Glomerular visceral epithelial cell (primary cell): Measurements from ENCODE around the gene EFCAB11.

Experiments
- DNase-seq: peaks from one replicate; pipeline ENCODE4 v3.0.0-alpha.2; 2016; ENCODE audit errors: extremely low spot score

The EFCAB11 gene, protein sequence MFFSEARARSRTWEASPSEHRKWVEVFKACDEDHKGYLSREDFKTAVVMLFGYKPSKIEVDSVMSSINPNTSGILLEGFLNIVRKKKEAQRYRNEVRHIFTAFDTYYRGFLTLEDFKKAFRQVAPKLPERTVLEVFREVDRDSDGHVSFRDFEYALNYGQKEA

GRCh38 chr14:89954070-89955021, at the start of gene EFCAB11:
TSS of gene EFCAB11 (minus strand) at chr14:89954730. CDS start at chr14:89954660, 70 bp downstream.
- DNase-seq, result peak; percentile 99

DNA sequence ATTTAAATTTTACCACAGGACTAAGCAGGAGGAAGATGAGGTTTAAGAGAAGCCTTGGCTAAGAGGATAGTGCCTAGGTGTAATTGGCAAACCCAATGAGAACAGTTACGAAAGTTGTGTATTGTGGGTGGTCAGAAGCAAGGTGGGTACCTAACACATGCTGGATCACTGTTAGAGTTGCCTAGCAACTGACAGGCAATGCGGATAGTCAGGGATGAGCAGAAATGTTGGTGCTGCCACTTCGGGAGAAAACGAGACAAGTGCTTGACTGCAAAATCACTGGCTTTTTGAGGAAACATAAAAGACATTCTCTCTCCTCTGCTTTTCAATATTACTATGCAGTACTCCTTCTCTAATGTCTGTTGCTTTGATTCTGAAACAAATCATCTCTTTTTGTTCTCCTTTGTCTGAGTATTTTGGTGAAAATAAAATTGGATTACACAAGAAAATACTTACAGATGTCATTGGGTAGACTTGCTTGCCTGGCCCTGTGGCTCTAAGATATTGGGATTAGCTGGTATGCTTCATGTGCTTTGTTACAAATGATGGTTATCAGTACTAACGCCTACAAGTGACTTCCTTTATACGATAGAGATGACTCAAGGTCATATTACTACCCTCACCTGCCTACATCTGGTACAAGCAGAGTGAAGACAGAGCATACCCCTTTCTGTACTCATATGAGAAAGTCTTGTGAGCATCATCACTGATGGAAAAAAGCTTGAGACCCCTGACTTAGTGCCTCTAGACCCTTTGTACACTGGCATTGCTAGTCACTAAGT, 49.2 kb upstream of the EFCAB11 start:
- DNase-seq, result no peak

- no peak for DNase-seq
Observed at GRCh38 chr14:90000935-90001334, 46.4 kb upstream of the EFCAB11 start.

- DNase-seq, result no peak
Observed at GRCh38 chr14:89996963-89997362, 42.4 kb upstream of the EFCAB11 start.

- no peak for DNase-seq
Observed at GRCh38 chr14:89992273-89992672, 37.7 kb upstream of the EFCAB11 start.

DNA sequence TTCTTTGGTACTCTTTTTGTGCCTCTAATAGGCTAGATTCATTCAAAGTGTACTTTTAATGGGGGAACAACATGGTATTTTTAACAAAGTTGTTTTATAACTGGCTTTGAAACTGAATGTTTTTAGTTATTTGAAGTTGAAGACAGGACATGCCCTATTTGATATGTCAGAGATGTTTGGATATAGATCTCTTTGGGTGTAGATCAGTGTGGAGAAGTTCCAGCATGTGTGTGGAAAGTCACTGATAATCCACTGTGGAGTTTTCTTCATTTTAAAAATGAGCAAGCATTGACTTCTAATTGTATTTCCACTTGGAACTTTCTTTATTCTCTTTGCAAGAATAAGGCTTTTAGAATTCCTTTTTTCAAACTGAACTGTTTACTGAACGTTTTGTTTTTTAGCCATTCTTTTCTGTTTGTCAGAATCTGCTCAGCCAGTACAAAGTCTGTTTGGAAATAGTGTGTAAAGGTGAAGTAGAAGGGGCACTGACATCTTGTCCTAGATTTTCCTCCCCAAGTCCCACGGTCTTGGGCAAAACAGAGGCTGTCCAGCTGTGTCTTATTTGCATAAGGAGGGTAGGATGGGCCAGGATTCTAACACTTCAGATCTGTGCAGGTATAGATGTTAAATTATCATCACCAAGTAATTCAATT, 36.2 kb upstream of the EFCAB11 start:
- DNase-seq, result no peak

DNA sequence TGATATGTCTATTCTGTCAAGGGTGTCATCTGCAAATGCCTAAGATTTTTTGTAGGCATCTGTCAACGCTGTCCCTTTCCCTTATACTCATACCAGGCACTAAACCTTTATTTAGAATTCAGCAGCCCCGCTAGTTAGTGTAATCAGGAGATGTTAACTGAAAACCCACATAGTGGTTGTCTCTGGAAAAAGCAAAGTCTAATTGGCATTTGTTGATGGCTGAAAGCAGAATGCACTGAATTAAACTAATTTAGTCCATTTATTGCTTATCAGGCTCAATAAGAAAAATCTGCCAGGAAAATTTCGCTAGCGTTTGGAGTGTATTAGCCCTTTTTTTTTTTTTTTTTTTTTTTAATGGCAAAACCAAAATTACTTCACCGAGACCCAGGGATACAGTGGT, 35.7 kb upstream of the EFCAB11 start:
- no peak for DNase-seq

DNA sequence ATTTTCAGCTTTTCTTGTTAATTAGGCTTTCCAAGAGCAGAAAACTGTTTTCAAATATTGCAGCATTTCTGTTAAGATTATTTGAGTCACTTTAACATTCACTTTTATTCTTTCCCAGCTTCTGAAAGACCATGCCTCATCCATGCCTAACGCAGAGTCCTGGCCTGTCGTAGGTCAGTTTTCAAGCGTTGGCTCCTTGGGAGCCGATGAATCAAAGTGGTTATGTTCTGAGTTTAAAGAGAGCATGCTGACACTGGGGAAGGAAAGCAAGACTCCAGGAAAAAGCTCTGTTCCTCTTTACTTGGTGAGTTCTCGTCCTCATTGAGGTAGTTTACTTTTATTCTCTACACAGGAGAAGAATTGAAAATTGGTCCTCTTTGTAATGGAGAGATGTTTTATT, 34.3 kb upstream of the EFCAB11 start:
- no peak for DNase-seq

DNA sequence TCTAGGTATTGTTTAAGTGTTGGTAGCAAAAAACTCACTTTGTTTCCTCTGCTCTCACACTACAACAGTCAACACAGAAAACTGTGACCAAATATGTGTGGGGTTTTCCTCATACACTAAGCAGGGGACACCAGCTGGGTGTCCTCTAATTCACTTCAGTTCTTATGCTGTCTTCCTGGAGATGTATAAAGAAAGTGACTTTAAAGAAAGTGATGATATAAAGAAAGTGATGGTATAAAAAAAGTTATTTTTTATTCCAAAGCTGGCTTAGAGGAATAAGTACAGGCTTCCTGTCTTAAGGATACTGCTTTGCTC, 32.6 kb upstream of the EFCAB11 start:
- DNase-seq, result no peak

GRCh38 chr14:89986462-89987160, 32.1 kb upstream of the EFCAB11 start:
- no peak for DNase-seq

GRCh38 chr14:89983375-89983774, 28.8 kb upstream of the EFCAB11 start:
- no peak for DNase-seq

- no peak for DNase-seq
Observed at GRCh38 chr14:89978656-89979055, 24.1 kb upstream of the EFCAB11 start.

- no peak for DNase-seq
Observed at GRCh38 chr14:89977668-89978067, 23.1 kb upstream of the EFCAB11 start.

DNA sequence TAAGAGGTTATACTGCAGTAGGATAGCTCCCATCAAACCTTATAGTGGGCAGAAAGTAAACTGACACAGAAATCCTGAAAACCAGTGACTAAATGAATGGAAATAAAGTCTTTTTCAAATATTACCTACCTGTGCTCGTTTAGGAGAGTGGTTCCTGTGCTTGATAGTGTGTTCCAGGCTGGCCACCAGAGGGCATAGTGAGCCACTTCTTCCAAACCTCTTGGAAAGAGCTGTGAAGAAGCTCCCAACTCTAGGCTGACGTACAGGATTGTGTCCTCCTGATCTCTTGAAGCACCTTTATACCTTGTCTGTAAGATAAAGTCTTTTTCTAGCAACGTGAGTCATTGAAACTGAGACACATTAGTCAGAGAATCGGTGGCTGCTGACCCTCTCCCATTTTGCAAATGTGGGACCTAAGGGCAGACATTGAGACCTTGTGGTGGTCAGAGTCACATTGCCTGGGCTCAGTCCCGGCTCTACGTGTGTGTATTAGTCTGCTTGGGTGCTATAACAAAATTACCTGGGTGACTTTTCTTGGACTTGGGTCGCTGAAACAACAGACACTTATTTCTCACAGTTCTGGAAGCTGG, 18.8 kb upstream of the EFCAB11 start:
- DNase-seq, result peak; percentile 62

DNA sequence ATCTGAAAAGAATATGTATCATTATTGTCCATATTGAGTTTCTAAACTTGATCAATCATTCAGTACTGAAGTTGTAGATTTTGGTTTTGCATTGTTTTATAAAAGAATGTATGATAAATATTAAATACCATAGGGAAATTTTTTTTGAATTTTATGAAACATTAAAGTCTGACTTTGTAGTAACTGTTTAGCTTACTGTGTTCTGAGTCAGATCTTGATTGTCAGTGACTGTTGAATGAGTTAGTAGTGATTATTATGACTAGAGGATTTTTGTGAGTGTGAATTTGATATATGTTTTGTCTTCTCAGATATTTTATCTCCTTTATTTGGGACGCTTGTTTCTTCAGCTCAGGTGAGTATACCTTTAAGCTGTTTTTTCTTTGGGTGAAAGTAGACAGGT, 11.3 kb upstream of the EFCAB11 start:
- no peak for DNase-seq

- no peak for DNase-seq
Observed at GRCh38 chr14:89963288-89963978, 8.9 kb upstream of the EFCAB11 start.

DNA sequence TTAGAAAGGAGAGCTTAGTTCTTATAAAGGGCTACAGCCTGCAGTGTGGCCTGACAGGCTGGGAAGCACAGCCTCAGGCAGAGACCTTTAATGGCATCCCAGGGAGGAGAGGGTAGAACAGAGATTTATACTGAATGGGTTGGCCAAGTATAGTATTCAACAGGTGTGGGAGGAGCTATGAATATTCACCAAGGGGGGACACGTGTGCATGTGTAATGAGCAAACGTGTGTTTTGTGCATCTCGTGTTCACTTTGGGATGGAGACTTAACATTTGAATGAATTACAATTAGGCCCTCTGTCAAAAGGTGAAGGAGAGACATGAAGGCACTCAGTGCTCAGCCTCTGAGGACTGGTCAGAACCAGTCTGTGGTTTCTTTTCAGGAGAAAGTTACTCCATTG, 6.4 kb upstream of the EFCAB11 start:
- no peak for DNase-seq

DNA sequence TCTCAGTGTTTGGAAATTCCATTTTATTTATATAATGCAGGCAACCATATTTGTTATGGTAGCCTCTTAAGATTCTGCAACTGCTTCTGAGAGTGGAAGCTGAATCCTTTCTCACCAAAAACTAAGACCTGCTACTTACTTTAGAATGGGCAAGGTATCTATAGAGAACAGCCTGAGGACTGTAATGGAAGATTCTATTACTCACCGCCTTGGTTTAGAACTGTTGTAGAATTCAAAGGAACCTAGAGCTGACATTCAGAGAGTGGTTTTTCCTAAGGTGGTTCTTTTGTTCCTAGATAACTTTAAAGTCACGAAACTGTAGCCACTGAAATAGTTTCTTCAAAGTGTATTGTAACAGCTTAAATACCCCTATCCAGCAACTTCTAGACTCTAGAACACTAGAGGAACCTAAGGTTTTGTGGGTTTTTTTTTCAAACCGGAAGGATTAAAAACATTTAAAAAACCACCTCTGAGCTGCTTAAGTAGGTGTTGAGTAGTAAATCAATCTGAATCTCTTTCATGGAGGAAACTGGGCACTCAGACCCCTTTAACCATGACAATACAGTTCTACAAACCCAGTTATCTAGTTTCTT, 5.4 kb upstream of the EFCAB11 start:
- DNase-seq, result no peak

- no peak for DNase-seq
Observed at GRCh38 chr14:89958966-89959365, 4.4 kb upstream of the EFCAB11 start.

- no peak for DNase-seq
Observed at GRCh38 chr14:89957791-89958190, 3.3 kb upstream of the EFCAB11 start.
